ENCODE results near the gene NBPF3. TPM values are rescaled to one million over a fixed set of nuclear protein-coding genes. Genes with fewer than 3 reads are reported as not detected.
A peak's percentile ranks its signal among the peaks of the same experiment; 100 is the strongest.

Gene NBPF3
- total RNA-seq, 1 donor from 2014 or later: 15.0 TPM

DNA sequence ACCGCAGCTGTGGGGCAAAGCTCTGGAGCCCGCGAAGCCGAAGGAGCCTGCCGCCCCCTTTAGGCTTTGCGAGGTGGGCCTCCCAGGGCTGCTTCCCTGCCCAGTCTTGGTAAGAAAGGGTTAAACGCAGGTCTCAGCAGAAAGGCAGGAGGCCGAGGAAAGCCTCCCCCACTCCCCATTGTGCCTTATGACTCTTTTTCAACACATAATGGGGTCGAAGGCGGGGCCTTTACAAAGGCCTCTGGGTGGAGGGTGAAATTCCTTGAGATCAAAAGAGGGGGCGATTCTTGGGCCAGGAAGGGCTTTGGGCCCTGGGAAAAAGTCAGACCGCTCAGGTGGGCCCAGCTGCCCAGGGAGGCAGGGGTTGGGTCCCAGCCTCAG is 70.2 kb downstream of the NBPF3 start:
- peaks cover 7% of the 10 kb centered on the region for H3K27me3 Mint-ChIP-seq (ENCODE audit: low read depth)
- DNase-seq (ENCODE audit: low spot score): no peak
- peaks cover 33% of the 10 kb centered on the region for H3K4me1 Mint-ChIP-seq (ENCODE audit: low read depth)
- TF ChIP-seq, protein P1, sequence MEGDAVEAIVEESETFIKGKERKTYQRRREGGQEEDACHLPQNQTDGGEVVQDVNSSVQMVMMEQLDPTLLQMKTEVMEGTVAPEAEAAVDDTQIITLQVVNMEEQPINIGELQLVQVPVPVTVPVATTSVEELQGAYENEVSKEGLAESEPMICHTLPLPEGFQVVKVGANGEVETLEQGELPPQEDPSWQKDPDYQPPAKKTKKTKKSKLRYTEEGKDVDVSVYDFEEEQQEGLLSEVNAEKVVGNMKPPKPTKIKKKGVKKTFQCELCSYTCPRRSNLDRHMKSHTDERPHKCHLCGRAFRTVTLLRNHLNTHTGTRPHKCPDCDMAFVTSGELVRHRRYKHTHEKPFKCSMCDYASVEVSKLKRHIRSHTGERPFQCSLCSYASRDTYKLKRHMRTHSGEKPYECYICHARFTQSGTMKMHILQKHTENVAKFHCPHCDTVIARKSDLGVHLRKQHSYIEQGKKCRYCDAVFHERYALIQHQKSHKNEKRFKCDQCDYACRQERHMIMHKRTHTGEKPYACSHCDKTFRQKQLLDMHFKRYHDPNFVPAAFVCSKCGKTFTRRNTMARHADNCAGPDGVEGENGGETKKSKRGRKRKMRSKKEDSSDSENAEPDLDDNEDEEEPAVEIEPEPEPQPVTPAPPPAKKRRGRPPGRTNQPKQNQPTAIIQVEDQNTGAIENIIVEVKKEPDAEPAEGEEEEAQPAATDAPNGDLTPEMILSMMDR (IDR thresholded peaks at IDR 0.05): no peak
- H3K4me3 Mint-ChIP-seq (ENCODE audit: unreplicated experiment): peak overlapping the region; percentile 38
- no peaks in the 10 kb centered on the region for H3K36me3 Mint-ChIP-seq (ENCODE audit: low read depth)
- H3K9me3 Mint-ChIP-seq (ENCODE audit: low read depth): no peaks in the 10 kb centered on the region
- H3K27ac Mint-ChIP-seq (ENCODE audit: unreplicated experiment): no peak overlapping the region

DNA sequence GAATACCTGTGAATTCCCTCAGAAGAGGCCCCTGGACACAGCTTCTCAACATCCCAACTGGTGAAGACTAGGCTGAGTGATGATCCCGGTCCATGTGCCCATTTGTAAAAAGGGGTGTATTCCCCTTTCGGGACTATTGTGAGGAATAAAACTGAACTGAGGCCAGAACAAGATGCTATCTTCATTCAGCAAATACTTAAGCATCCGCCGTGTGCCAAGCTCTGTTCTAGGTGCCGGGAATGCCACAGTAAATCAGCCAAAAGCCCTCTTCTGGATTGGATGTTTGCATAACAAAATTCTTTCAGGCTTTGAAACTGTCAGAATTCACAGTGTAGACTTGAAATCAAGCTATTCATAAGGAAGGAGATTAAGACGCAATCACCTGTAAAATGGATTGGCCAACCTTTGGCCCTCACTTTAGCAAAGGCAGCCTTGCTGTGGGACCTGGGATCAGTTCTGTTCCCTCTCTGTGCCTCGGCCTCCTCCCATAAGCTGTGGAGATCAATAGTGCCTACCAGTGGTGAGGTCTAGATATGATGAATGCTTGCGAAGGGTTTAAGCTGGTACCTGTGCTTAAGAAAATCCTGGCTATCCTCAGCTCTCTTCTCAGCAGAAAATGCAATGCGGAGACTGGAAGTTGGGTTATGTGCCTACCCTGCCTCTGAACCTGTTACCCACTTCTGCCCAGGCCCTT is 71.1 kb downstream of the NBPF3 start:
- peak overlapping the region; percentile 38 for H3K4me3 Mint-ChIP-seq (ENCODE audit: unreplicated experiment)
- H3K4me1 Mint-ChIP-seq (ENCODE audit: low read depth): peaks cover 33% of the 10 kb centered on the region
- H3K27ac Mint-ChIP-seq (ENCODE audit: unreplicated experiment): peak overlapping the region; percentile 95
- TF ChIP-seq, protein P1 (IDR thresholded peaks at IDR 0.05): peak; percentile 17
- H3K36me3 Mint-ChIP-seq (ENCODE audit: low read depth): no peaks in the 10 kb centered on the region
- H3K27me3 Mint-ChIP-seq (ENCODE audit: low read depth): peaks cover 5% of the 10 kb centered on the region
- no peaks in the 10 kb centered on the region for H3K9me3 Mint-ChIP-seq (ENCODE audit: low read depth)
- DNase-seq (ENCODE audit: low spot score): no peak

DNA sequence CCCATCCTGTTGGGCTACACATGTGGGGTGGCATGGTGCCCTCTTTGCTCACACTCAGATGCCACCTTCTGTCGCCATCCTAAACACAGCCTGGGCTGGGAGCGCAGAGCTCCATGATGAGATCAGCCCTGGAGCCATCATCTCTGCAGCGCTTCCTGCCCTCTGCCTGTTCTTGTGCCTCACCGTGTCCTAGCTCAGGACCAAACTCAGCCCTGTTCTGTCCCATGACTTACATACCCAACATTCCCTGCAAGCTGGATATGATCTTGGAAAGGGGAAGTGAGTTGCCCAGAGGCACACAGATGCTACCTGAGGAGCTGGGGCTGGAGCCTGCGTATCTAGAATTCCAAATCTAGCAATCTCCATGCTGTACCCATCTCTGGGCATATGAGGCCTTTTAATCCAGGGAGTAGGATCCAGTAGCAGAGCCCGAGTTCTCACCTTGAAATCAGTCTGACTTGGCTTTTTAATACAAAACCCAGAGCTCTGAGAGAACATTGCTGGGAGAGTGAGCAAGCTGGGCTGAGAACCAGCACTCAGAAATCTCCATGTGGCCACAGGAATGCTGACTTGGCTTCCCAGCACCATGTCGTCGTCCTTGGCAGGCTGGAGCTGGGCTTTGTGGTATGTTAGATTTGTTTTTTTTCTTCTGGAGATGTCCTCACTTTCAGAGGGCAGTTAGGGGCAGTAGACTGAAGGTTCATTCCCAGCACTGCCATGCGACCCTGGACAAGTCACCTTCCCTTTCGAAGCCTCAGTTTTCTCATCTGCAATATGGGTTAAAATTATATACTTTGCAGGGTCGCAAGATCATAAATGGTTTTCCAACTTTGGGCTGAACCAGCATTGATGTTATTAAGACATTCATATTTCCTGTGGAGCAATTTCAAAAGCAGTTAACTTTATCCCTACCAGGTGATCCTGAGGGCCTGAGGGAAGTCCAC is 71.9 kb downstream of the NBPF3 start:
- no peak for DNase-seq (ENCODE audit: low spot score)
- Mint-ChIP-seq H3K4me1 (ENCODE audit: low read depth) (peaks cover 33% of the 10 kb centered on the region), H3K9me3 (ENCODE audit: low read depth) (no peaks in the 10 kb centered on the region), H3K27ac (ENCODE audit: unreplicated experiment) (peak overlapping the region; percentile 95), H3K36me3 (ENCODE audit: low read depth) (no peaks in the 10 kb centered on the region), H3K27me3 (ENCODE audit: low read depth) (no peaks in the 10 kb centered on the region), H3K4me3 (ENCODE audit: unreplicated experiment) (peak overlapping the region; percentile 29)
- TF ChIP-seq, protein P1 (IDR thresholded peaks at IDR 0.05): no peak

DNA sequence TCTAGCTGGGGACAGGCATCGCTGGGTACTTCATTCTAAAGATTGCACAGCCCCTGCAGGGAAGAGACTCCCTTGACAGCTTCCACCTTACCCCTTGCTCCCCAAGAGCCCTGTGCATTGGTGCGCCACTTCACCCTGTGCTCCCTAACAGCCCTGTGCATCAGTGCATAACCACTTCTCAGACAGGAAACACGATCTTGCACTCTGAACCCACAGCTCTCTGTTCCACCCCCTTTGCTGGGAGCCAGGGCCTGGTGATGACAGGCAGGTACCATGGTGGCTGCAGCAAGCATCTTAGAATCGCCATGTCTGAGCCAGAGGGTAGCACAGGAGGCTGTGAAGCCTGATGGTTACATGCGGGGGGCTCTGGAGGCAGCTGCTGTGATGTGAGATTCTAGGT is 74.3 kb downstream of the NBPF3 start:
- Mint-ChIP-seq H3K4me3 (ENCODE audit: unreplicated experiment) (no peak overlapping the region), H3K27me3 (ENCODE audit: low read depth) (no peaks in the 10 kb centered on the region), H3K36me3 (ENCODE audit: low read depth) (no peaks in the 10 kb centered on the region), H3K4me1 (ENCODE audit: low read depth) (peaks cover 28% of the 10 kb centered on the region), H3K27ac (ENCODE audit: unreplicated experiment) (no peak overlapping the region), H3K9me3 (ENCODE audit: low read depth) (no peaks in the 10 kb centered on the region)
- DNase-seq (ENCODE audit: low spot score): no peak
- TF ChIP-seq, protein P1 (IDR thresholded peaks at IDR 0.05): no peak

DNA sequence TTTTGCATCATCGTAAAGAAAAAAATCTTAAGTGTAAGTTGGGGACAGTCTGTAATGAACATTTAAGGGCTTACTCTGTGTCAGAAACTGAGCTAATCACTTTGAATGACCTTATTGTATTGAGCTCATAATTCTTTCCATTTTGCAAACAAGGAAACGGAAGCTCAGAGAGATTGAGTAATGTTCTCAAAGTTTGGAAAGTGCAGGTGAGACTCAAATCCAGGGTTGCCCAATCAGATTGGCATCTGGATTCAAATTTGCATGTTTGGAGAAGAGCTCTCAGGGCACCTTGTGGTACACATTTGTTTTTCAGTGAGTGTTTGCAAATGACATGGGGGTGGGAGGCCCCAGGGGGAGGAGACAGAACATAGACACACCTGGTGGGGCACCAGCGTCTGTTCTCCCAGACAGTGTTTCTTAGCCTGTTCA is 77.2 kb downstream of the NBPF3 start:
- TF ChIP-seq, protein P1 (IDR thresholded peaks at IDR 0.05): no peak
- no peak overlapping the region for H3K4me3 Mint-ChIP-seq (ENCODE audit: unreplicated experiment)
- H3K9me3 Mint-ChIP-seq (ENCODE audit: low read depth): no peaks in the 10 kb centered on the region
- H3K4me1 Mint-ChIP-seq (ENCODE audit: low read depth): peaks cover 11% of the 10 kb centered on the region
- no peaks in the 10 kb centered on the region for H3K36me3 Mint-ChIP-seq (ENCODE audit: low read depth)
- no peaks in the 10 kb centered on the region for H3K27me3 Mint-ChIP-seq (ENCODE audit: low read depth)
- H3K27ac Mint-ChIP-seq (ENCODE audit: unreplicated experiment): no peak overlapping the region
- no peak for DNase-seq (ENCODE audit: low spot score)
